Transverse colon (tissue), 4 donors: ENCODE measurements around the gene STING1.

Experiments used
- CTCF ChIP-seq, 5 experiments: fragments of 200-600 bp in 3 of 5; fragments of 450-650 bp in 2 of 5; sonication (generic) in 3 of 5; IDR thresholded peaks; 1 replicate in 2 of 5; 2 replicates in 3 of 5; pipeline ENCODE4 v1.5.1; 2016 to 2017; ENCODE audit warnings: antibody characterized with exemption in 5 of 5, inconsistent platforms in 3 of 5, mild to moderate bottlenecking in 2 of 5, moderate library complexity in 1 of 5
- POLR2A ChIP-seq: fragments of 450-650 bp; IDR thresholded peaks from one replicate; pipeline ENCODE4 v1.6.1; 2016; ENCODE audit warnings: antibody characterized with exemption, mild to moderate bottlenecking, moderate library complexity
- POLR2AphosphoS5 ChIP-seq, 3 donors: sonication (generic); formaldehyde crosslinking; IDR thresholded peaks; one replicate each; pipeline ENCODE4 v1.6.1; 2016; ENCODE audit warnings: antibody characterized with exemption in 3 of 3

GRCh38 chr5:139531772-139532169 lies 49.2 kb upstream of the STING1 start:
- no peak for TF ChIP-seq POLR2A
- TF ChIP-seq POLR2AphosphoS5 (IDR thresholded peaks at IDR 0.05), result no peak
- TF ChIP-seq CTCF (IDR thresholded peaks at IDR 0.05), result no peak
